CD4-positive, alpha-beta T cell treated with Interleukin-6 for 4 hours (primary cell): ENCODE data around the gene CYREN.
"Not testable (repeated sequence)": the region's sequence is repeated elsewhere in the genome, so short reads cannot be mapped to it uniquely, and the experiment has no call there.

ENCODE experiments used
- DNase-seq: peaks from one replicate; pipeline ENCODE4 v3.0.0-alpha.2; 2020; ENCODE audit warnings: mixed read lengths

The CYREN gene

GRCh38 chr7:135170274-135170997, at the start of gene CYREN:
CYREN (minus strand) TSS chr7:135170707; CDS start chr7:135168922, 1,785 bp downstream.
- DNase-seq: peak; percentile 91

GRCh38 chr7:135217645-135218509, 47.4 kb upstream of the CYREN start:
- no peak for DNase-seq

- DNase-seq: no peak
Measured at GRCh38 chr7:135215698-135216097, 45.2 kb upstream of the CYREN start.

- no peak for DNase-seq
Measured at GRCh38 chr7:135215180-135215579, 44.7 kb upstream of the CYREN start.

GRCh38 chr7:135213831-135214230, 43.3 kb upstream of the CYREN start:
- no peak for DNase-seq

GRCh38 chr7:135211946-135212685, 41.6 kb upstream of the CYREN start:
- DNase-seq: not testable (repeated sequence)

- DNase-seq: peak; percentile 97
Measured at GRCh38 chr7:135211179-135211945, 40.9 kb upstream of the CYREN start, which contains the start of gene WDR91. WDR91 (minus strand) TSS chr7:135211526; CDS start chr7:135211502, 24 bp downstream.

- no peak for DNase-seq
Measured at GRCh38 chr7:135210888-135211178, 40.3 kb upstream of the CYREN start.

- no peak for DNase-seq
Measured at GRCh38 chr7:135209225-135209834, 38.8 kb upstream of the CYREN start.

- DNase-seq: no peak
Measured at GRCh38 chr7:135208102-135208793, 37.7 kb upstream of the CYREN start.

- no peak for DNase-seq
Measured at GRCh38 chr7:135207406-135208101, 37.0 kb upstream of the CYREN start.

- no peak for DNase-seq
Measured at GRCh38 chr7:135206941-135207391, 36.5 kb upstream of the CYREN start.

GRCh38 chr7:135205850-135206249, 35.3 kb upstream of the CYREN start:
- no peak for DNase-seq

- DNase-seq: no peak
Measured at GRCh38 chr7:135204876-135205275, 34.4 kb upstream of the CYREN start.

- no peak for DNase-seq
Measured at GRCh38 chr7:135204341-135204749, 33.8 kb upstream of the CYREN start.

- no peak for DNase-seq
Measured at GRCh38 chr7:135201350-135201749, 30.8 kb upstream of the CYREN start.

- no peak for DNase-seq
Measured at GRCh38 chr7:135200821-135201331, 30.4 kb upstream of the CYREN start.

GRCh38 chr7:135199439-135199838, 28.9 kb upstream of the CYREN start:
- DNase-seq: no peak

GRCh38 chr7:135197906-135198655, 27.6 kb upstream of the CYREN start:
- no peak for DNase-seq

GRCh38 chr7:135197343-135197742, 26.8 kb upstream of the CYREN start:
- DNase-seq: no peak
